Epithelial cell of esophagus (primary cell): Measurements from ENCODE around the gene CD1D.

Source experiments
- DNase-seq: peaks from one replicate; pipeline ENCODE4 v3.0.0; 2010; ENCODE audit warnings: low read depth
- H3K4me3 ChIP-seq: 2 replicates; pipeline ENCODE4 v1.5.1; 2011; ENCODE audit warnings: mild to moderate bottlenecking, low read length, control low read depth
- CTCF ChIP-seq: IDR thresholded peaks from 2 replicates; pipeline ENCODE4 v1.5.1; 2011; ENCODE audit warnings: low read depth, mild to moderate bottlenecking, low read length, control low read depth, inconsistent platforms; ENCODE audit not compliant: insufficient read depth; ENCODE audit errors: missing control alignments

CD1D gene

GRCh38 chr1:158185770-158186169 is 5.1 kb downstream of the CD1D start:
- H3K4me3 ChIP-seq: no peak overlapping the region
- no peak for DNase-seq
- no peak for TF ChIP-seq CTCF

GRCh38 chr1:158186180-158186579 is 5.5 kb downstream of the CD1D start:
- no peak for DNase-seq
- H3K4me3 ChIP-seq: no peak overlapping the region
- TF ChIP-seq CTCF: no peak

- no peak overlapping the region for H3K4me3 ChIP-seq
- DNase-seq: no peak
- no peak for TF ChIP-seq CTCF
These were observed 7.9 kb downstream of the CD1D start for GRCh38 chr1:158188611-158189010.

GRCh38 chr1:158189624-158190023 is 8.9 kb downstream of the CD1D start:
- TF ChIP-seq CTCF: no peak
- DNase-seq: no peak
- H3K4me3 ChIP-seq: no peak overlapping the region

- TF ChIP-seq CTCF: no peak
- no peak for DNase-seq
- H3K4me3 ChIP-seq: no peak overlapping the region
These were observed 10.6 kb downstream of the CD1D start for GRCh38 chr1:158191299-158191698.

GRCh38 chr1:158196461-158196860 is 15.8 kb downstream of the CD1D start:
- no peak overlapping the region for H3K4me3 ChIP-seq
- no peak for TF ChIP-seq CTCF
- no peak for DNase-seq

- DNase-seq: peak; percentile 77
These were observed 19.2 kb downstream of the CD1D start for GRCh38 chr1:158199849-158200248.

More at GRCh38 chr1:158199849-158200248, 19.2 kb downstream of the CD1D start:
- no peak overlapping the region for H3K4me3 ChIP-seq
- no peak for TF ChIP-seq CTCF
